Vagina (tissue), 2 donors: ENCODE data around the gene XPO4.

Source experiments
- POLR2A ChIP-seq, 2 donors: fragments of 450-650 bp; IDR thresholded peaks; one replicate each; pipeline ENCODE4 v1.6.1; 2017; ENCODE audit warnings: antibody characterized with exemption in 2 of 2, mild to moderate bottlenecking in 2 of 2, moderate library complexity in 2 of 2
- POLR2AphosphoS5 ChIP-seq, 2 donors: sonication (generic); formaldehyde crosslinking; IDR thresholded peaks; one replicate each; pipeline ENCODE4 v1.9.0; 2017; ENCODE audit warnings: antibody characterized with exemption in 2 of 2, mild to moderate bottlenecking in 2 of 2, low read depth in 1 of 2; ENCODE audit not compliant: insufficient read depth in 1 of 2

DNA sequence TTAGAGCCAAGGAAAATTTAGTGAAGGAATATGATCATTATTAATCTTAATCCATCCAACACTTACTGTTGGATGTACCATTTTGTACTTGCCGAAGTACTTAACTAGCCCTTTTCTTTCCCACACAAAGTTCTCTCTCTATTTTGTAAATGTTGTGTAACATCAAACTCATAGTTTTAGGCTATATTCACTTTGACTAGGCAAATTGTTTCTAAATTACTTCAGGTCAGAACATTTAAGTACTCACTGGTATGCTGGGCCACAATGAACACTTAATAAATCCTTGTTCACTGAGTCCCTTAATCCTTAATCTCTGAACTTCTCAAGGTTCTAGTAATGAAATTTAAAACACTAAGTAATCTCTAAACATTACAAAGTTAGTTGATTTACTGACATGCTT, 79.5 kb downstream of the XPO4 start:
- TF ChIP-seq POLR2AphosphoS5 (IDR thresholded peaks at IDR 0.05; ENCODE audit: insufficient read depth in 1 of 2, low read depth in 1 of 2) (no peak), POLR2A (IDR thresholded peaks at IDR 0.05) (no peak)
